Dermis blood vessel endothelial cell (primary cell): ENCODE data around the gene CHST11. TPM values are rescaled to one million over a fixed set of nuclear protein-coding genes. Genes with fewer than 3 reads are reported as not detected.

ENCODE experiments used
- DNase-seq: peaks from one replicate; pipeline ENCODE4 v3.0.0; 2010
- total RNA-seq: library from RNA; depleted of rRNA; stranded (reverse); fragments of >200 nt; gene quantifications from 2 replicates; pipeline ENCODE4 v1.2.3, GENCODE V29; 2014

CHST11 gene
- total RNA-seq, 1 donor from 2014 or later = 10.0 TPM

DNA sequence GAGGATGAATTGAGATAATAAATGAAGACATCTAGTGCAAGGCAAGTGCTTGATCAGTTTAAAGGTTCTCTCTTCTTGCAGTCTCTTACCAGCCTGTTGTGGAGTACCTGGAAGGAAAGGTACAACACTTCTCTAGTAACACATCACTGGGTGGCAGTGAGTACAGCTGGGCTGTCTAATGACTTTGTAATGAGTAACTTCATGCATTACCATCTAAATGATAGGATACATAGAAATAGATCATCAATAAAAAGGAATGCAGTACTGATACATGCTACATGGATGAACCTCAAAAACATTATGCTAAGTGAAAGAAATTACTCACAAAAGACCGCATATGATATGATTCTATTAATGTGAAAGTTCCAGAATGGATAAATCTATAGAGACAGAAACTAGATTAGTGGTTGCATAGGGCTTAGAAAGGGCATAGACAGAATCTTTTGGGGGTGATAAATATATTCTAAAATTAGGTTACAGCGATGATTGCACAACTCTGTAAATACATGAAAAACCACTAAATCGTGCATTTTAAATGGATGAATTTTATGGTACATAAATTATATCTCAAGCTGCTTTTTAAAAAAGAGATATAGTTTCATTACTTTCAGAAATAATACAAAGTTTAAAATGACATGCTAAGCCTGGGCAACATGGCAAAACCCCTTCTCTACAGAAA is 224.4 kb downstream of the CHST11 start:
- DNase-seq = no peak

GRCh38 chr12:104682790-104683279 is 226.1 kb downstream of the CHST11 start:
- DNase-seq = no peak

DNA sequence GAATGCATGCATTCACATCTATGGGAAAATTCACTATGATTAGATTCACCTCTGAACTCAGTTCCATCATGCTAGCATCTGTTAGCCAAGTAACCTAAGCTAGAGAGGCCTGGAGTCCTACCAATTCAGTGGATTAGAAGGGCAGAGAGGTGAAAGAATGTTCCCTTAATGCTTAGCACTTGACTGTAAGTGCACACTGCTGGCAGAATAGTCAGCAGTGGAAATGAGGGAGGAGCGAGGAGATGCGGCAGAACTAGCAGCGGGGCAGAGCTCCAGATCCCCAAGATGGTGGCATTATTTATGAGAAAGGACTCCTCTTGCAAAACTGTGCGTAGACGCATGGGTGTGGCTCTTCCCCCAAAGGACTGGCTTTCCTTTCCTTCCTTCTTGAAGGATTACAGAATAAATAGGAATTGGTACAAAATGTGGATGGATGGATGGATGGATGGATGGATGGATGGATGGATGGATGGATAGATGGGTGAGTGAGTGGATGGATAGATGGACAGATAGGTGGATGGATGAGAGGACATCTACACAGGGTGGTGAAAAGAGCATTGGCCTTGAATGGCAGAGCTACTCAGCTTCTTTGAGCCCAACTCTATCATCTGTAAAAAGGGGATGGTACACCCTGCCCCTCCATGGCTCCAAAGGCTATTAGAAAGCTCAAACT is 227.2 kb downstream of the CHST11 start:
- no peak for DNase-seq

- peak; percentile 8 for DNase-seq
Measured at GRCh38 chr12:104684884-104685283, 228.1 kb downstream of the CHST11 start.

DNA sequence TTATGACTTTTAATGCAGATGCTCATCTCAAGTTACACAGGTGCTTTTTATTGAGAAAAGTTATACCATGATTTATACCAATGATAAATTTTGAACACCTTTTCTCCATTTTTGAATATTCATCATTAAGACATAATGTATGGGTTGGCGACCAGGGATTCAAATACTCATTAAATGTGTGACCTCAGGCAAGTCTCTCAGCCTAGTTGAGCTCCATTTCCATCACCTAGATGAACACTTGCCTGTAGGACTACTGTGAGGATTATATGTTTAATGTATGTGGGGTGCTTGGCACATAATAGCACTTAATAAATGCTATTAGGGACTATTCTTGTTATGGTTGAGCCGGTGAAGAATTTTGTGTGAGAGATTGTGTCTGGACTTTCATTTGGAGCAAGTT is 228.6 kb downstream of the CHST11 start:
- no peak for DNase-seq

- DNase-seq = peak; percentile 56
Measured at GRCh38 chr12:104686196-104686595, 229.4 kb downstream of the CHST11 start.

GRCh38 chr12:104687823-104688573 is 231.2 kb downstream of the CHST11 start:
- DNase-seq = no peak

GRCh38 chr12:104689635-104690034 is 232.9 kb downstream of the CHST11 start:
- no peak for DNase-seq

GRCh38 chr12:104691721-104692556 is 235.2 kb downstream of the CHST11 start:
- no peak for DNase-seq

DNA sequence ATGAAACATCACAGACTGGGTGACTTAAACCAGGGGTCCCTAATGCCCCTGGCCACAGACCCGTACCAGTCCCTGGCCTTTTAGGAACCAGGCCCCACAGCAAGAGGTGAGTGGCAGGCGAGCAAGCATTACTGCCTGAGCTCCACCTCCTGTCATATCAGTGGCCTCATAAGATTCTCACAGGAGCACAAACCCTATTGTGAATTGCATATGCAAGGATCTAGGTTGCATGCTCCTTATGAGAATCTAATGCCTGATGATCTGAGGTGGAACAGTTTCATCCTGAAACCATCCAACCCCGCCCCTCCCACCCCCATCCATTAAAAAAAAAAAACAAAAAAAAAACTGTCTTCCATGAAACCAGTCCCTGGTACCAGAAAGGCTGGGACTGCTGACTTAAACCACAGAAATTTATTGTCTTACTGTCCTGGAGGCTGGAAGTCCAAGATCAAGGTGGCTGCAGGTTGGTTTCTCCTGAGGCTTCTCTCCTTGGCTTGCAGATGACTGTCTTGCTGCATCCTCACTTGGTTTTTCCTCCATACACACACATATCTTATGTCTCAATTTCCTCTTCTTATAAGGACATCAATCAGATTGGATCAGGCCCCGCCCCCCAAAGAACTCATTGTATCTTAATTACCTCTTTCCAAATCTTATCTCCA is 235.9 kb downstream of the CHST11 start:
- DNase-seq = no peak

DNA sequence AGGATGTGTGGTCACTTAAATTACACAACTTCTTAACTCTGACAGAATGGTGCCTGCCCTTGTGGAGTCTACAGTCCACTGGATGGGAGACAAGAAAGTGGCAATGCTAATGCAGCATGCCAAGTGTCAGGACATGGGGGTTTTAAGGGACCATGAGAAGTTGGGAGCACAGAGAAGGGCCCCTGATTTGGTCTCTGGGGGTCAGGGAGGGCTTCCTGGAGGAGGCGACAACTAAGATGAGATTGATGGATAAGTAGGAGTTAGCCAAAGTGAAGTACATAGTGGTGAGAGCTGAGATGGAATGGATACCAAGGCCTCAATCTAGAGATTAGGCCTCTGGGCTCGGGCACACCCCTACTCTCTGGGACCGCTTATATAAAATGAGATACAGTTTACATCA is 236.7 kb downstream of the CHST11 start:
- no peak for DNase-seq

- peak; percentile 60 for DNase-seq
Measured at GRCh38 chr12:104694161-104694560, 237.4 kb downstream of the CHST11 start.

GRCh38 chr12:104694711-104695110 is 238.0 kb downstream of the CHST11 start:
- no peak for DNase-seq

DNA sequence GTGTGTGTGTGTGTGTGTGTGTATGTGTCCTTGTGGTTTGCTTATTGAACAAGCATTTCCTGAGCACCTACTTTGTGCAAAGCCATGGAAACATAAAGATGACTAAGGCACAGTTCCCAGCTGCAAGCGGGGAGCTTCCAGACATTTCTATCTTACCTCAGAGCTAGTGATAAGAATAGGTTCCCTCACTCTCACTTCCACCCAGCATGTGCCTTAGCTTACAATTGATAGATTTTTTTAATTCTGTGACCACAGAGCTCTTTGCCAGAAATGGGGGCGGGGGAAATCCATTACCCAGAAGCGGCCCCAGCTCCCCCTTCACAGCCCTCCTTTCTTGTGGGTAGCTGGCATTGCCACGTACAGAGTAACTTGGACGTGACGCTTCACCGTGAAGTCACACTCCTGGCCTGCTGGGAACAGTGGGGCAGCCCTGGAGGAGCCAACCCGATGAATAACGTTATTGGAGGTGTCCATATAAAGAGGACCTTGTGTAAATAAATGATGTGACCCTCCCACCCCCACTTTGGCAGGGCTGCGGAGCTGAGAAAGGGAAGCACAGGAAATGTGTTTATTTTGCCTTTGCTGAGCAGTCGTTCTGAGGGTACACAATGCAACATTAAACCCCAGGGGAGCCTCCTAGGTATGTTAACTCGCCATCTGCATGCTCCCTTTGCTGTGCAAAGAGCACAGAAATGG is 238.9 kb downstream of the CHST11 start:
- DNase-seq = peak; percentile 87

GRCh38 chr12:104697186-104697585 is 240.4 kb downstream of the CHST11 start:
- DNase-seq = no peak

- no peak for DNase-seq
Measured at GRCh38 chr12:104698871-104699270, 242.1 kb downstream of the CHST11 start.

DNA sequence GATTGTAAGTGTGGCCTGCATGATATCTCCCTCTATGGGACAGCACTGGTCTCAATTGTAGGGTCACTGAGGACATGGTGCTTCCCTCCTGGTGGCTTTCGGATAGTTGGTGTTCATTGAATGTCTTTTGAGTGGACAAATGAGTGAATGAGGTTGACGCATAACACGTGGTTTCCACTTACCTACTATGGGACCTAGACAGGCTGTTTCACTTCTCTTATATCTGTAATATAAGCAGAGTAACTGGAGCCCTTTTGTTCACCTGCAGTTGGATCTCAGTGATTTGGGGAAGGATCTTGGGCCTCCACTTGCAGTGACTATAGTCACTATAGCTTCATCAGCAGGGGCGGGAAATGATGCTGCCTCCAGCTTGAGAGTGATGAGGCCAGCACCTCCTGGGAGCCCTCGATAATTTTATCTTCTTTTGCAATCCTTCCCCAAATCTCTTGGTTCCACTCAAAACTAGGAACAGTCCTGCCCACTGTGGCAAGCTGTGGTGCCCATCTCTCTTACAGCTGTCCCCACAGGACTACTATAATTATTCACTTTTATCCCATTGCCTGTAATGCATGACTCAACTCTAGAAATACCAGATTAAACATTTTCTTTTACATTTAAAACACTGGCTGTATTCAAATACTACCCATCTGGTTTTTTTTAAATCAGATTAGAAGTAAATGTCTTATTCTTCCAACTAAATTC is 242.9 kb downstream of the CHST11 start:
- DNase-seq = no peak

DNA sequence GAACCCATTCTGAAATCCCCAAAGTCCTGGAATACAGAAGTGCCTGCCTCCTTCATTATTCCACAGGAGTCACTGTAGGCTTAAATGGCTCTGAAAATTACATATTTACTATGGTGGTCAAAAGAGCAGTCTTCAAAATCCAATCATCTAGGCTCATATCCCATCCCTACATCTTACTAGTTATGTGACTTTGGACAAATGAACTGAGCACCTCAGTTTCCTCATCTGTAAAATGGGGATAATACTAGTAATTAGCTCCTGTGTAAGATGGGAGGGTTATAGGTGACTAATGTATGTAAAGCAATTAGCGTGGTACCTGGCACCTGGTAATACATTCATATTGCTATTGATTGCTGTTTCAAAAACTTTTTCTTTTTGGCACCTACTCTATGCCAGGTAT is 243.6 kb downstream of the CHST11 start:
- DNase-seq = no peak

DNA sequence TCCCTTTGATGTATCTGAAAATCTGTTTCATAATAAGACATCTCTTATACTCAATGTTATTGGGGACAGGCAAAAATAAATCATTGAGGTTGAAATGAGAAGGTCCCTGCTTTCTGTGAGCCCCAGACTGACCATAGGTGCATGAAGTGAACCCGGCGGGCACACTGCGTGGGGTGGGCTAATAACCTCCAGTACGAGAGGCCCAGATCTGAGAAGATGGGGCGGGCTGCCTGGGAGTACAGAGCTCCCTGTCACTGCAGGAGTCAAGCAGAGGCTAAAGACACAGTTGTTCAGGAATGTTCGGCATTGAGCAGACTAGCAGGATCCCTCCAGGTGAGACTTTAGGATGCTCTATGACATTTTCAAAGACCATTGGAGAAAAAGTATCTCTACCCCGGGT is 244.6 kb downstream of the CHST11 start:
- no peak for DNase-seq

GRCh38 chr12:104701756-104702155 is 245.0 kb downstream of the CHST11 start:
- no peak for DNase-seq
